NCI-H460 (cell line): ENCODE results near the gene FGF21. TPM values are rescaled to one million over a fixed set of nuclear protein-coding genes. Genes with fewer than 3 reads are reported as not detected.
"Not testable (repeated sequence)": the region's sequence is repeated elsewhere in the genome, so short reads cannot be mapped to it uniquely, and the experiment has no call there.

Source experiments
- DNase-seq: peaks from one replicate; pipeline ENCODE4 v3.0.0-alpha.2; 2016; ENCODE audit warnings: low read depth; ENCODE audit errors: extremely low read depth
- total RNA-seq: library from RNA; depleted of rRNA; stranded (reverse); fragments of >200 nt; shearing (Covaris generic); gene quantifications from 2 replicates; pipeline ENCODE4 v1.2.3, GENCODE V29; 2014

The FGF21 gene
- total RNA-seq, 1 experiment from 2014 or later = not detected

- DNase-seq = no peak
Measured at GRCh38 chr19:48780631-48781391, 25.5 kb downstream of the FGF21 start.

- DNase-seq = no peak
Measured at GRCh38 chr19:48784527-48784926, 29.2 kb downstream of the FGF21 start.

- not testable (repeated sequence) for DNase-seq
Measured at GRCh38 chr19:48786422-48786821, 31.1 kb downstream of the FGF21 start.

- DNase-seq = not testable (repeated sequence)
Measured at GRCh38 chr19:48787331-48787730, 32.0 kb downstream of the FGF21 start.

GRCh38 chr19:48793271-48793670 is 37.9 kb downstream of the FGF21 start:
- DNase-seq = no peak

- no peak for DNase-seq
Measured at GRCh38 chr19:48794291-48794690, 39.0 kb downstream of the FGF21 start.

- DNase-seq = peak; percentile 88
Measured at GRCh38 chr19:48795055-48795684, 39.8 kb downstream of the FGF21 start.

- no peak for DNase-seq
Measured at GRCh38 chr19:48795685-48796070, 40.4 kb downstream of the FGF21 start.

- no peak for DNase-seq
Measured at GRCh38 chr19:48796298-48797083, 41.2 kb downstream of the FGF21 start.

GRCh38 chr19:48797103-48797502 is 41.8 kb downstream of the FGF21 start:
- no peak for DNase-seq

GRCh38 chr19:48798937-48799336 is 43.6 kb downstream of the FGF21 start:
- no peak for DNase-seq

- no peak for DNase-seq
Measured at GRCh38 chr19:48799358-48800300, 44.3 kb downstream of the FGF21 start.

GRCh38 chr19:48802623-48803022 is 47.3 kb downstream of the FGF21 start:
- DNase-seq = no peak

- no peak for DNase-seq
Measured at GRCh38 chr19:48804496-48804895, 49.2 kb downstream of the FGF21 start.

GRCh38 chr19:48805452-48805851 is 50.1 kb downstream of the FGF21 start:
- no peak for DNase-seq

GRCh38 chr19:48806518-48806817 is 51.1 kb downstream of the FGF21 start:
- no peak for DNase-seq

- DNase-seq = no peak
Measured at GRCh38 chr19:48806818-48807589, 51.7 kb downstream of the FGF21 start.

GRCh38 chr19:48807590-48808308 is 52.4 kb downstream of the FGF21 start:
- no peak for DNase-seq
